ENCODE data around the gene RABAC1. TPM values are rescaled to one million over a fixed set of nuclear protein-coding genes. Genes with fewer than 3 reads are reported as not detected.
A peak's percentile ranks its signal among the peaks of the same experiment; 100 is the strongest.

RABAC1 gene
- total and polyA plus RNA-seq, 2 of the 13 experiments (the other 11 are each of a cell fraction or from before 2014, with no cell fraction given), result 37.4 to 74.0 TPM

GRCh38 chr19:41959056-41960053, at the start of gene RABAC1 (continued):
- TF ChIP-seq SALL2 (CRISPR knock-in tag; IDR thresholded peaks at IDR 0.05), result no peak
- no peak for TF ChIP-seq ZNF468 (CRISPR knock-in tag; IDR thresholded peaks at IDR 0.05)
- TF ChIP-seq ZNF143 (CRISPR knock-in tag; IDR thresholded peaks at IDR 0.05), result peak; percentile 99
- TF ChIP-seq ZNF883 (CRISPR knock-in tag; IDR thresholded peaks at IDR 0.05; ENCODE audit: not compliant biosample characterization), result no peak
- no peak for TF ChIP-seq TRIM24 (CRISPR knock-in tag; IDR thresholded peaks at IDR 0.05)
- TF ChIP-seq MEF2D (CRISPR knock-in tag; IDR thresholded peaks at IDR 0.05), result no peak
- TF ChIP-seq AFF4 (CRISPR knock-in tag; IDR thresholded peaks at IDR 0.05), result no peak
- TF ChIP-seq, protein P1, sequence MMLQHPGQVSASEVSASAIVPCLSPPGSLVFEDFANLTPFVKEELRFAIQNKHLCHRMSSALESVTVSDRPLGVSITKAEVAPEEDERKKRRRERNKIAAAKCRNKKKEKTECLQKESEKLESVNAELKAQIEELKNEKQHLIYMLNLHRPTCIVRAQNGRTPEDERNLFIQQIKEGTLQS (CRISPR knock-in tag; IDR thresholded peaks at IDR 0.05), result no peak
- TF ChIP-seq NAIF1 (CRISPR knock-in tag; IDR thresholded peaks at IDR 0.05; ENCODE audit: borderline replicate concordance), result 0 out of 2 replicates have a peak, but pooled peaks have one; percentile 29
- no peak for TF ChIP-seq FOXA3 (CRISPR knock-in tag; IDR thresholded peaks at IDR 0.05)
- no peak for TF ChIP-seq TBX2 (CRISPR knock-in tag; IDR thresholded peaks at IDR 0.05; ENCODE audit: borderline replicate concordance)
- TF ChIP-seq SRSF1 (optimal IDR thresholded peaks at IDR 0.05; ENCODE audit: low read depth, low read length), result no peak
- no peak for TF ChIP-seq ZSCAN21 (CRISPR knock-in tag; IDR thresholded peaks at IDR 0.05; ENCODE audit: borderline replicate concordance)
- no peak for TF ChIP-seq ZNF749 (CRISPR knock-in tag; IDR thresholded peaks at IDR 0.05; ENCODE audit: borderline replicate concordance)
- TF ChIP-seq RBFOX2 (IDR thresholded peaks at IDR 0.05; ENCODE audit: low read depth, low read length), result peak; percentile 60
- TF ChIP-seq, protein P2, sequence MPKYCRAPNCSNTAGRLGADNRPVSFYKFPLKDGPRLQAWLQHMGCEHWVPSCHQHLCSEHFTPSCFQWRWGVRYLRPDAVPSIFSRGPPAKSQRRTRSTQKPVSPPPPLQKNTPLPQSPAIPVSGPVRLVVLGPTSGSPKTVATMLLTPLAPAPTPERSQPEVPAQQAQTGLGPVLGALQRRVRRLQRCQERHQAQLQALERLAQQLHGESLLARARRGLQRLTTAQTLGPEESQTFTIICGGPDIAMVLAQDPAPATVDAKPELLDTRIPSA (CRISPR knock-in tag; IDR thresholded peaks at IDR 0.05; ENCODE audit: borderline replicate concordance), result no peak
- TF ChIP-seq BHLHE40 (IDR thresholded peaks at IDR 0.05; ENCODE audit: low read length), result peak; percentile 58; the same call in 1 of the 2 replicates
- TF ChIP-seq, protein P3, sequence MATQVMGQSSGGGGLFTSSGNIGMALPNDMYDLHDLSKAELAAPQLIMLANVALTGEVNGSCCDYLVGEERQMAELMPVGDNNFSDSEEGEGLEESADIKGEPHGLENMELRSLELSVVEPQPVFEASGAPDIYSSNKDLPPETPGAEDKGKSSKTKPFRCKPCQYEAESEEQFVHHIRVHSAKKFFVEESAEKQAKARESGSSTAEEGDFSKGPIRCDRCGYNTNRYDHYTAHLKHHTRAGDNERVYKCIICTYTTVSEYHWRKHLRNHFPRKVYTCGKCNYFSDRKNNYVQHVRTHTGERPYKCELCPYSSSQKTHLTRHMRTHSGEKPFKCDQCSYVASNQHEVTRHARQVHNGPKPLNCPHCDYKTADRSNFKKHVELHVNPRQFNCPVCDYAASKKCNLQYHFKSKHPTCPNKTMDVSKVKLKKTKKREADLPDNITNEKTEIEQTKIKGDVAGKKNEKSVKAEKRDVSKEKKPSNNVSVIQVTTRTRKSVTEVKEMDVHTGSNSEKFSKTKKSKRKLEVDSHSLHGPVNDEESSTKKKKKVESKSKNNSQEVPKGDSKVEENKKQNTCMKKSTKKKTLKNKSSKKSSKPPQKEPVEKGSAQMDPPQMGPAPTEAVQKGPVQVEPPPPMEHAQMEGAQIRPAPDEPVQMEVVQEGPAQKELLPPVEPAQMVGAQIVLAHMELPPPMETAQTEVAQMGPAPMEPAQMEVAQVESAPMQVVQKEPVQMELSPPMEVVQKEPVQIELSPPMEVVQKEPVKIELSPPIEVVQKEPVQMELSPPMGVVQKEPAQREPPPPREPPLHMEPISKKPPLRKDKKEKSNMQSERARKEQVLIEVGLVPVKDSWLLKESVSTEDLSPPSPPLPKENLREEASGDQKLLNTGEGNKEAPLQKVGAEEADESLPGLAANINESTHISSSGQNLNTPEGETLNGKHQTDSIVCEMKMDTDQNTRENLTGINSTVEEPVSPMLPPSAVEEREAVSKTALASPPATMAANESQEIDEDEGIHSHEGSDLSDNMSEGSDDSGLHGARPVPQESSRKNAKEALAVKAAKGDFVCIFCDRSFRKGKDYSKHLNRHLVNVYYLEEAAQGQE (IDR thresholded peaks at IDR 0.05; ENCODE audit: borderline replicate concordance in 1 of 2, low read depth in 1 of 2, low read length in 2 of 2), result no peak
- TF ChIP-seq ZNF891 (CRISPR knock-in tag; IDR thresholded peaks at IDR 0.05), result no peak
- peak; percentile 92 for TF ChIP-seq KLF12 (CRISPR knock-in tag; IDR thresholded peaks at IDR 0.05; ENCODE audit: borderline replicate concordance)

All from HepG2 (cell line).